Measurements from ENCODE around the gene PXT1.

Gene PXT1

GRCh38 chr6:36343109-36343680, 99.5 kb downstream of the PXT1 start:
- DNase-seq, result peak; percentile 38

GRCh38 chr6:36340618-36341454, 101.8 kb downstream of the PXT1 start:
- peak; percentile 86 for DNase-seq
